ENCODE results near the gene TTC4.

DNA sequence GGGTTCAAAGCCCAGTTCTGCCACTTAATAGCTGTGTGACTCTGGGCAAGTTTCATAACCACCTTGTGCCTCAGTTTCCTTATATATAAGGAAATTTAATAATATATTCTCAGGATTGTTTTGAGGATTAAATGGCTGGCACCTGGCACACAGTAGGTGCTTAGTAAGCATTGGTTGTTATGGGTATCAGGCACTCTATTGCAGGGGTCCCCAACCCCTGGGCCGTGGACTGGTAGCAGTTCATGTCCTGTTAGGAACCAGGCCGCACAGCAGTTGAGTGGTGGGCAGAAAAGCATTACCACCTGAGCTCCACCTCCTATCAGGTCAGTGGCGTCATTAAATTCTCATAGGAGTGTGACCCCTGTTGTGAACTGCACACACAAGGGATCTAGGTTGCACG is 30.2 kb downstream of the TTC4 start:
- TF ChIP-seq, protein P1, sequence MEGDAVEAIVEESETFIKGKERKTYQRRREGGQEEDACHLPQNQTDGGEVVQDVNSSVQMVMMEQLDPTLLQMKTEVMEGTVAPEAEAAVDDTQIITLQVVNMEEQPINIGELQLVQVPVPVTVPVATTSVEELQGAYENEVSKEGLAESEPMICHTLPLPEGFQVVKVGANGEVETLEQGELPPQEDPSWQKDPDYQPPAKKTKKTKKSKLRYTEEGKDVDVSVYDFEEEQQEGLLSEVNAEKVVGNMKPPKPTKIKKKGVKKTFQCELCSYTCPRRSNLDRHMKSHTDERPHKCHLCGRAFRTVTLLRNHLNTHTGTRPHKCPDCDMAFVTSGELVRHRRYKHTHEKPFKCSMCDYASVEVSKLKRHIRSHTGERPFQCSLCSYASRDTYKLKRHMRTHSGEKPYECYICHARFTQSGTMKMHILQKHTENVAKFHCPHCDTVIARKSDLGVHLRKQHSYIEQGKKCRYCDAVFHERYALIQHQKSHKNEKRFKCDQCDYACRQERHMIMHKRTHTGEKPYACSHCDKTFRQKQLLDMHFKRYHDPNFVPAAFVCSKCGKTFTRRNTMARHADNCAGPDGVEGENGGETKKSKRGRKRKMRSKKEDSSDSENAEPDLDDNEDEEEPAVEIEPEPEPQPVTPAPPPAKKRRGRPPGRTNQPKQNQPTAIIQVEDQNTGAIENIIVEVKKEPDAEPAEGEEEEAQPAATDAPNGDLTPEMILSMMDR (conservative IDR thresholded peaks at IDR 0.05; ENCODE audit: low read depth, low read length) = no peak
- TF ChIP-seq EZH2 (IDR thresholded peaks at IDR 0.05; ENCODE audit: borderline replicate concordance, low read depth, low read length, poor library complexity, severe bottlenecking) = no peak
